Suprapubic skin (tissue), 4 donors: Measurements from ENCODE around the gene CXCR3. TPM values are rescaled to one million over a fixed set of nuclear protein-coding genes. Genes with fewer than 3 reads are reported as not detected.

Experiments used
- DNase-seq, 2 donors: peaks; one replicate each; pipeline ENCODE4 v3.0.0-alpha.2; 2019; ENCODE audit warnings: low spot score in 2 of 2
- H3K27ac ChIP-seq: fragments of 200-600 bp; sonication (generic); one replicate; pipeline ENCODE4 v1.5.1; 2019
- H3K27me3 ChIP-seq: fragments of 200-600 bp; sonication (generic); one replicate; pipeline ENCODE4 v1.5.1; 2019
- H3K36me3 ChIP-seq: fragments of 200-600 bp; sonication (generic); one replicate; pipeline ENCODE4 v1.5.1; 2019
- H3K4me1 ChIP-seq: fragments of 200-600 bp; sonication (generic); one replicate; pipeline ENCODE4 v1.5.1; 2019
- H3K4me3 ChIP-seq: fragments of 200-600 bp; sonication (generic); one replicate; pipeline ENCODE4 v1.5.1; 2019; ENCODE audit warnings: mild to moderate bottlenecking
- H3K9me3 ChIP-seq: fragments of 200-600 bp; sonication (generic); one replicate; pipeline ENCODE4 v1.5.1; 2019
- EP300 ChIP-seq: sonication (generic); formaldehyde crosslinking; IDR thresholded peaks from one replicate; pipeline ENCODE4 v1.6.1; 2017; ENCODE audit warnings: antibody characterized with exemption
- POLR2A ChIP-seq, 2 donors: fragments of 450-650 bp; IDR thresholded peaks; one replicate each; pipeline ENCODE4 v1.6.1; 2017; ENCODE audit warnings: antibody characterized with exemption in 2 of 2, mild to moderate bottlenecking in 2 of 2, moderate library complexity in 2 of 2
- POLR2AphosphoS5 ChIP-seq, 3 donors: sonication (generic); formaldehyde crosslinking; IDR thresholded peaks; one replicate each; pipeline ENCODE4 v1.6.1; 2017; ENCODE audit warnings: antibody characterized with exemption in 3 of 3
- WGBS: methylation state at CpG from one replicate; pipeline ENCODE4 v1.1.5; 2018; 5-methylcytosine and 5-hydroxymethylcytosine counted together
- total RNA-seq, 4 donors: library from RNA; depleted of rRNA; stranded (reverse); fragments of >200 nt; gene quantifications; one replicate each; pipeline ENCODE4 v1.1.0, GENCODE V29; 2016
- TF ChIP-seq, protein P1 (sequence below), 2 donors: fragments of 200-600 bp in 1 of 2; fragments of 450-650 bp in 1 of 2; sonication (generic) in 1 of 2; IDR thresholded peaks; one replicate each; pipeline ENCODE4 v1.5.1; 2016 to 2019; ENCODE audit warnings: antibody characterized with exemption in 2 of 2, mild to moderate bottlenecking in 1 of 2, moderate library complexity in 1 of 2

CXCR3 gene
- total RNA-seq, 4 donors from 2014 or later = 0.29 to 0.30 TPM; not detected in 2

DNA sequence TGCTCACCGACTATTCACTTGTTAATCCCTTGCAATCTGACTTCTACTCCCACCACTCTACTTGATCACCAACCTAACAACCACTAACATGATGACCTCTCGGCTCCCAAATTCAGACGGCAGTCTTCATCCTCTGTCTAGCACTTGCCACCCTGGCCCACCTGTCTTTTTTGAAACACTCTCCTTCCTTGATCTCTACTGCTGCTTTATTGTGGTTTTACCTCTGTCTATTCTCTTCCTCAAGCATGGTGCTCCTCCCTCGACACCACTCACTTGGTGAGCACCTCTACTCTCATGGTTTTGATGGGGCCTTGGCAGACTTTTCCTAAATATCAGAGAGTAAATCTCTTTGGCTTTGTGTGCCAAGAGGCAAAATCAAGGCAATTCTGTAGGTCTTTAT, 21.7 kb upstream of the CXCR3 start:
- no peak overlapping the region for H3K4me3 ChIP-seq
- no peak for DNase-seq
- TF ChIP-seq POLR2AphosphoS5 (IDR thresholded peaks at IDR 0.05) (no peak), EP300 (no peak), POLR2A (IDR thresholded peaks at IDR 0.05) (no peak)
- TF ChIP-seq, protein P1, sequence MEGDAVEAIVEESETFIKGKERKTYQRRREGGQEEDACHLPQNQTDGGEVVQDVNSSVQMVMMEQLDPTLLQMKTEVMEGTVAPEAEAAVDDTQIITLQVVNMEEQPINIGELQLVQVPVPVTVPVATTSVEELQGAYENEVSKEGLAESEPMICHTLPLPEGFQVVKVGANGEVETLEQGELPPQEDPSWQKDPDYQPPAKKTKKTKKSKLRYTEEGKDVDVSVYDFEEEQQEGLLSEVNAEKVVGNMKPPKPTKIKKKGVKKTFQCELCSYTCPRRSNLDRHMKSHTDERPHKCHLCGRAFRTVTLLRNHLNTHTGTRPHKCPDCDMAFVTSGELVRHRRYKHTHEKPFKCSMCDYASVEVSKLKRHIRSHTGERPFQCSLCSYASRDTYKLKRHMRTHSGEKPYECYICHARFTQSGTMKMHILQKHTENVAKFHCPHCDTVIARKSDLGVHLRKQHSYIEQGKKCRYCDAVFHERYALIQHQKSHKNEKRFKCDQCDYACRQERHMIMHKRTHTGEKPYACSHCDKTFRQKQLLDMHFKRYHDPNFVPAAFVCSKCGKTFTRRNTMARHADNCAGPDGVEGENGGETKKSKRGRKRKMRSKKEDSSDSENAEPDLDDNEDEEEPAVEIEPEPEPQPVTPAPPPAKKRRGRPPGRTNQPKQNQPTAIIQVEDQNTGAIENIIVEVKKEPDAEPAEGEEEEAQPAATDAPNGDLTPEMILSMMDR (IDR thresholded peaks at IDR 0.05) = no peak

DNA sequence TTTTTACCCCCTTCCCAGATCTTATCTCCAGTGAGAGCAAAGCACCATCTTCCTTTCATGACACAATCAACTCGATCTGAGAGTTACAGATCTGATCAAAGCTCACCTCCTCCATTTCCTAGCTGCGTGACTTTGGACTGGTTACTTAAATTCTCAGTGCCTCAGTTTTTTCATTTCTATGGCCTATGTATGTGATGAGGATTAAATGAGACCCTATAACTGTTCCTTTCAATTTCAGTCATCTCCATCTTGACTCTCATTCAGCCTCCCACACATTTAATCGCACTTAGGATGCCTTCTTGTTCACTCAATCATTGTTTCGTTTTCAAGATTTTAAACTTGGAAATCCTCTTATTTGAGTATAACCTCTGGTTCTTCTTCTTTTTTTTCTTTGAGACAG, 20.1 kb upstream of the CXCR3 start:
- Histone ChIP-seq H3K27me3 (no peaks in the 10 kb centered on the region), H3K27ac (no peak overlapping the region), H3K4me3 (no peak overlapping the region), H3K4me1 (no peaks in the 10 kb centered on the region), H3K9me3 (no peaks in the 10 kb centered on the region), H3K36me3 (no peaks in the 10 kb centered on the region)
- DNase-seq = no peak
- no peak for TF ChIP-seq POLR2A (IDR thresholded peaks at IDR 0.05)
- no peak for TF ChIP-seq EP300
- TF ChIP-seq POLR2AphosphoS5 (IDR thresholded peaks at IDR 0.05) = no peak
- TF ChIP-seq, protein P1 (IDR thresholded peaks at IDR 0.05) = no peak
- 76% methylated on average over 4 of the region's 4 CpGs for WGBS

More for the DNA sequence above, 21.7 kb upstream of the CXCR3 start:
- Histone ChIP-seq H3K9me3 (no peaks in the 10 kb centered on the region), H3K27me3 (no peaks in the 10 kb centered on the region), H3K27ac (no peak overlapping the region), H3K4me1 (no peaks in the 10 kb centered on the region), H3K36me3 (no peaks in the 10 kb centered on the region)
- WGBS = 83% methylated on average over 4 of the region's 4 CpGs

DNA sequence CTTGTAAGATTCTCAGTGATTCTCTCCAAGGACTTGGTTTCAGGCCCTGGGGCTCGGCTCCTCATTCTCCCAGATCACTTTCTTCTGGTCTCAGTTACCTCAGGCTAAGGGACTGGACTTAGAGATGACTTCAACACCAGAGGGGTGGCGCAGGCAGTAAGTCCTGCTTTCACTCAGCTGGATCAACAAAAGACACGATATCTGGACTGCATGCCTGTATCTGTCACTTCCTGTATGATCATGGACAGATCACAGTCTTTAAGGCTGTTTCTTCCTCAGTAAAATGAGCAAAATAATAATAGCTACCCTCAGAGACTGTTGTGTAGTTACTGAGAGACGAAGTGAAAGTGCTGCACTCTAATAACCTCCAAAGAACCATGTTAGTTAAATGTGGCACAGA, 19.5 kb upstream of the CXCR3 start:
- no peaks in the 10 kb centered on the region for H3K9me3 ChIP-seq
- H3K4me1 ChIP-seq = no peaks in the 10 kb centered on the region
- H3K27ac ChIP-seq = no peak overlapping the region
- H3K27me3 ChIP-seq = no peaks in the 10 kb centered on the region
- H3K36me3 ChIP-seq = no peaks in the 10 kb centered on the region
- WGBS = 57% methylated on average over 4 of the region's 4 CpGs
- TF ChIP-seq POLR2A (IDR thresholded peaks at IDR 0.05) = no peak
- TF ChIP-seq, protein P1 (IDR thresholded peaks at IDR 0.05) = no peak
- no peak for TF ChIP-seq POLR2AphosphoS5 (IDR thresholded peaks at IDR 0.05)
- no peak for TF ChIP-seq EP300
- no peak for DNase-seq
- H3K4me3 ChIP-seq = no peak overlapping the region

DNA sequence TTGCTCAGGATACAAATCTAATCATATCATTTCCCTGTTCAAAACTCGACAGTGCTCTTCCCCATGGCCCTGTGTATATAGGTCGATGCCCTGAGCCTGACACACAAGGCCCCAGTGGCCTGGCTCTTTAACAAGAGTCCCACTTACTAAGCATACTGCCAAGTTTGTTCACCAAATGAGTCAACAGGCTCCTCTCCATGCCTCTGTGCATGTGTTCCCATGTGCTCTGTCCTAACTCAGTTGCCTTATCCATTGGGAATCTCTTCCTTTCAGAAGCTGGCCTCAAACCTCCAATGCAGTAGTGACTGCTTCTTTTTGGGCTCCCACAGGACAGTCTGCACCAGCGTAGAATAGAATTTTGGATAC, 18.9 kb upstream of the CXCR3 start:
- H3K9me3 ChIP-seq = no peaks in the 10 kb centered on the region
- H3K36me3 ChIP-seq = no peaks in the 10 kb centered on the region
- no peaks in the 10 kb centered on the region for H3K27me3 ChIP-seq
- H3K4me1 ChIP-seq = no peaks in the 10 kb centered on the region
- 75% methylated on average over 3 of the region's 3 CpGs for WGBS
- DNase-seq = no peak
- no peak overlapping the region for H3K27ac ChIP-seq
- H3K4me3 ChIP-seq = no peak overlapping the region
- TF ChIP-seq EP300 = no peak
- TF ChIP-seq POLR2A (IDR thresholded peaks at IDR 0.05) = no peak
- TF ChIP-seq, protein P1 (IDR thresholded peaks at IDR 0.05) = no peak
- TF ChIP-seq POLR2AphosphoS5 (IDR thresholded peaks at IDR 0.05) = no peak

DNA sequence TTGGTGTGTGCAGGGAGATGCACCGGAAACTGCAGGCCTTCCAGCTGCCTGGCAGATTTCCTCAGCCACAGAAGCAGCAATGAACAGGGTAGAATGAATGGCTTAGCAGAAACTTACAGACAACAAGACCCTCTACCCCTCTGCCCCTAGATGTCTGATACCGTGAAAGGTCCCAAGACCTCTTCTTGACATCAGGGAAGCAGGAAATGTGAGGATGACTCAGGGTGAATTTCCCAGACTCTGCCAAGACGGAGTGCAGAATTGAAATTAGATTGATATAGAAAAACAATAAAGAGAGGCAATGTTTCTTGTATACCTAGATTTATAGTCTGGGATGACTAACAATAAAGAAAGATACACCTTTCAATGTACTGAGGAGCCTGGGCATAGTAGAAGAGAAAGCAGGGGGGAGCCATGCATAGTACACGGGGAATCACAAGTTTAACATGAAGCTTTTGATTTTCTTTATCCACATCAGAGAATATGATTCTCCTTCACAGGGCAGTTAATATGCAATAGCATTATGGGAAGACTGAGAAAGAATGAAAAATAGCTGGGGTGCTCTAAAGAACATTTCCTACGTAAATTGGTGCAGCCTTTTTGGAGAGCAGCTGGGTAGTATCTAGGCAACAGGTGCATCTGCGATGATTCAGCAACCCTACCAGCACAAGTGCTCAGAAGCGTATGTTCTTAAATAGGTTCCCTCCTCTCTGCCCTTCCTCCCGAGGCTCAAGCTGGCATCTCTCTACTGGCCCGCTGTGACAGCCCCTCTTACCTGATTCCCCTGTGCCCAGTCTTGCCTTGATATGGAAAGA, 18.3 kb upstream of the CXCR3 start:
- 79% methylated on average over 9 of the region's 9 CpGs for WGBS
- H3K36me3 ChIP-seq = no peaks in the 10 kb centered on the region
- no peak overlapping the region for H3K4me3 ChIP-seq
- H3K4me1 ChIP-seq = no peaks in the 10 kb centered on the region
- H3K27ac ChIP-seq = no peak overlapping the region
- no peaks in the 10 kb centered on the region for H3K27me3 ChIP-seq
- TF ChIP-seq, protein P1 (IDR thresholded peaks at IDR 0.05) = no peak
- TF ChIP-seq POLR2AphosphoS5 (IDR thresholded peaks at IDR 0.05) = no peak
- no peak for TF ChIP-seq EP300
- TF ChIP-seq POLR2A (IDR thresholded peaks at IDR 0.05) = no peak
- H3K9me3 ChIP-seq = no peaks in the 10 kb centered on the region
- no peak for DNase-seq
